GM13976 (cell line): ENCODE data around the gene UXS1.

Source experiments
- DNase-seq: peaks from one replicate; pipeline ENCODE4 v3.0.0; 2012; ENCODE audit warnings: low spot score
- in situ Hi-C: fragments of 300-500 bp; cut with MboI; formaldehyde crosslinking; loops from one replicate; pipeline ENCODE4 v1.12.0; 2022; ENCODE audit warnings: low sequenced_read_pairs, mixed read lengths, inconsistent platforms; ENCODE audit not compliant: unreplicated experiment
- TF ChIP-seq, protein P1 (sequence below): IDR thresholded peaks from 2 replicates; pipeline ENCODE4 v1.5.1; 2012; ENCODE audit warnings: borderline replicate concordance, mild to moderate bottlenecking; ENCODE audit not compliant: insufficient read depth; ENCODE audit errors: extremely low read depth, missing control alignments, control extremely low read depth

UXS1 gene

DNA sequence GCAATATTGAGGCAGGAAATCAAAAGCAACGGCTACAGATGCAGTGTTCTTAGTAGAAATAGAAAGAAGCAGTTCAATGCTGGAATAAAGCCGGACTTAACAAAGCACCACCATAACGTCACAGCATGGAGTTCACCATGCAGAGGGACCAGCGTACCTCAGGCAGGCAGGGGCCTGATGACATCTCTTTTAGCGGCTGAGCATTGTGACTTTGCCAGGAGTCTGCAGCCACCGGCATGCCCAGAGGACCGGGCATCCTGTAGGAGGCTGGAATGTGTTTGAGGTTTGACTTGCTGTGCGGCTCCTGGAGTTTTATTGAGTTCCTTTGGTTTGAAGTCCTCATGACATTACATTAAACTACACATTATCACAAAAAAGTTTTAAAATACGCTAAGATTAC lies 139.8 kb downstream of the UXS1 start:
- DNase-seq: no peak
- TF ChIP-seq, protein P1, sequence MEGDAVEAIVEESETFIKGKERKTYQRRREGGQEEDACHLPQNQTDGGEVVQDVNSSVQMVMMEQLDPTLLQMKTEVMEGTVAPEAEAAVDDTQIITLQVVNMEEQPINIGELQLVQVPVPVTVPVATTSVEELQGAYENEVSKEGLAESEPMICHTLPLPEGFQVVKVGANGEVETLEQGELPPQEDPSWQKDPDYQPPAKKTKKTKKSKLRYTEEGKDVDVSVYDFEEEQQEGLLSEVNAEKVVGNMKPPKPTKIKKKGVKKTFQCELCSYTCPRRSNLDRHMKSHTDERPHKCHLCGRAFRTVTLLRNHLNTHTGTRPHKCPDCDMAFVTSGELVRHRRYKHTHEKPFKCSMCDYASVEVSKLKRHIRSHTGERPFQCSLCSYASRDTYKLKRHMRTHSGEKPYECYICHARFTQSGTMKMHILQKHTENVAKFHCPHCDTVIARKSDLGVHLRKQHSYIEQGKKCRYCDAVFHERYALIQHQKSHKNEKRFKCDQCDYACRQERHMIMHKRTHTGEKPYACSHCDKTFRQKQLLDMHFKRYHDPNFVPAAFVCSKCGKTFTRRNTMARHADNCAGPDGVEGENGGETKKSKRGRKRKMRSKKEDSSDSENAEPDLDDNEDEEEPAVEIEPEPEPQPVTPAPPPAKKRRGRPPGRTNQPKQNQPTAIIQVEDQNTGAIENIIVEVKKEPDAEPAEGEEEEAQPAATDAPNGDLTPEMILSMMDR: no peak
- in situ Hi-C loops: no loop called here

DNA sequence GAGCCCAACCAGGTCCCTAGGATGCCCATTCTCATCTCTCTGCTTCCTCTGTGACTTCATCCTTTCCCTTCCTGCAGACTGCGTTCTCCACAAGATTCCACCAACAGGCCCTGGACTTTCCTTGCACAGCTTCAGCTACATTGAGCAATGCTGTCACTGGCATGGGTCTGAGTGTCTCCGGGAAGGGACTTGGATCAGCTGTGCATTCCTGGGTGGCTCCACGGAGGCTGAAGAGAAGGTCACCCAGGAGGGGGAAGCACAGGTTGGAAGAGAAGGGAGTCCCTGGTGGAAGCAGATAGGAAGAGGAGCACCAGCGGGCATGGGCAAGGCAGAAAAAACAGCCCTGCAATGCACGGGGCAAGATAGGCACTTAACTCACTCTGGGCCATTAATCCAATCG lies 140.5 kb downstream of the UXS1 start:
- in situ Hi-C loops: no loop called here
- no peak for DNase-seq
- TF ChIP-seq, protein P1: no peak

DNA sequence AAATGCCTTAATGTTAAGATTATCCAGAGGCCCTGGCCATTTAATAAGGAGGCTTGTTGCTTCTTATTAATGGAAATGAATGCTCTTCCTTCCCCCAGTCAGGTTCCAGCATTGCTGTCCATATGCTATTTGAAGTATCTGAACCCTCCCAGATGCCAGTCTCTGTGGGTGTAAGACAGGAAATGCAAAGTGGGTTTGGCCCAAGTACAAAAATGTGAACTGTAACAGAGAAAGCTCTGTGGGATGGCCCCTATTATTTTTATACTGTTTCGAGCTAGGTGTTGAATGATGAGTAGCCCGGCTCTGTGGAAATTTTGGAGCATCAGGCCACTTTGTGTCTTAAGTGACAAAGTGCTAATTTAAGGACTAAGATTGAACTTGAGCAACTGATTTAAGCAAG lies 141.0 kb downstream of the UXS1 start:
- no peak for DNase-seq
- TF ChIP-seq, protein P1: no peak
- in situ Hi-C loops: no loop called here

DNA sequence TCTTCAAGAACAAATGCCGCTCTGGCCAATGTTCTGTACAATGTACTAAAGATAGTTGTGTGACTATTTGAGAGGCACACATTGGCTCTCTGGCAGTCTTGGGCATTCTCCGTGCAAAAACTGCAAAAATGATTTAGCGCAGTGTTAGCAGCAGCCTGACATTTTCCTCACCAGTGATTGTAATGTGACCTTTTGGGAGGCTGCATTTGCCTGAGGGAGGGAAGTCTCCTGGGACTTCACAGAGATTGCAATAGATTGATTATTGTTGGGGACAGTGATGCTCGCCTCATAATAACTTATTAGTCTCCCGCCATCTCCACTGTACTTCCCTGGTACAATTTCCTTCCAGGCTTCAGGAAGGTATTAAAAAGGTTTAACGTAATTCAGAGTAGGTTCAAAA lies 149.2 kb downstream of the UXS1 start:
- no peak for DNase-seq
- TF ChIP-seq, protein P1: no peak
- in situ Hi-C loops: no loop called here

DNA sequence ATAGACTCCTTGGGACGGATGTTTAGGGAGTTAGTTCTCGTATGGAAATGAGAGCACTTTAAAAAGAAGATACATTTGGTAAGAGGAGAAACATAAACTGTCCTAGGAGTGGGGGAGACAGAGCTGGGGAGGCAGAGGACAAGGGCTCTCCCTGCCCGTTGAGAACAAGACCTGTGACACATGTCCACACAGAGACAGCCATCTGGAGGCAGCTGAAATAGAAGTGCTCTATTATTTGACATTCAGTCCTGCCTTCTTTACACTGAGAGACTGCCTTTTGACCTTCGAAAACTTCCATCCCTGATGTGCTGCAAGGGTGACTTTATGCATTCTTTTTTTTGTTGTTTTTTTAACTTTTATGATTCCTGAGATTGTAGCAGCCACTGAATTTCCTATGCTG lies 150.1 kb downstream of the UXS1 start:
- in situ Hi-C loops: no loop called here
- DNase-seq: no peak
- TF ChIP-seq, protein P1: no peak
